Fibroblast of mammary gland (primary cell): Measurements from ENCODE around the gene ZFP3.

Experiments used
- DNase-seq: peaks from one replicate; pipeline ENCODE4 v3.0.0-alpha.2; 2010; ENCODE audit warnings: low read depth
- H3K4me3 ChIP-seq: 2 replicates; pipeline ENCODE4 v1.5.1; 2011; ENCODE audit warnings: low read depth, mild to moderate bottlenecking, low read length, moderate library complexity; ENCODE audit not compliant: control insufficient read depth
- CTCF ChIP-seq: conservative IDR thresholded peaks from 2 replicates; pipeline ENCODE4 v1.5.1; 2011; ENCODE audit warnings: low read depth, low read length, inconsistent platforms; ENCODE audit not compliant: control insufficient read depth, insufficient read depth

ZFP3 gene

GRCh38 chr17:5034651-5035050 is 43.6 kb upstream of the ZFP3 start:
- no peak for TF ChIP-seq CTCF
- no peak for DNase-seq
- H3K4me3 ChIP-seq = no peak overlapping the region

GRCh38 chr17:5035315-5035714 is 43.0 kb upstream of the ZFP3 start, which contains the start of gene SLC52A1:
SLC52A1 (minus strand) TSS chr17:5035426; CDS start chr17:5034606, 820 bp downstream.
- no peak for DNase-seq
- TF ChIP-seq CTCF = no peak
- peak within 1 kb of the TSS; percentile 1 for H3K4me3 ChIP-seq

DNA sequence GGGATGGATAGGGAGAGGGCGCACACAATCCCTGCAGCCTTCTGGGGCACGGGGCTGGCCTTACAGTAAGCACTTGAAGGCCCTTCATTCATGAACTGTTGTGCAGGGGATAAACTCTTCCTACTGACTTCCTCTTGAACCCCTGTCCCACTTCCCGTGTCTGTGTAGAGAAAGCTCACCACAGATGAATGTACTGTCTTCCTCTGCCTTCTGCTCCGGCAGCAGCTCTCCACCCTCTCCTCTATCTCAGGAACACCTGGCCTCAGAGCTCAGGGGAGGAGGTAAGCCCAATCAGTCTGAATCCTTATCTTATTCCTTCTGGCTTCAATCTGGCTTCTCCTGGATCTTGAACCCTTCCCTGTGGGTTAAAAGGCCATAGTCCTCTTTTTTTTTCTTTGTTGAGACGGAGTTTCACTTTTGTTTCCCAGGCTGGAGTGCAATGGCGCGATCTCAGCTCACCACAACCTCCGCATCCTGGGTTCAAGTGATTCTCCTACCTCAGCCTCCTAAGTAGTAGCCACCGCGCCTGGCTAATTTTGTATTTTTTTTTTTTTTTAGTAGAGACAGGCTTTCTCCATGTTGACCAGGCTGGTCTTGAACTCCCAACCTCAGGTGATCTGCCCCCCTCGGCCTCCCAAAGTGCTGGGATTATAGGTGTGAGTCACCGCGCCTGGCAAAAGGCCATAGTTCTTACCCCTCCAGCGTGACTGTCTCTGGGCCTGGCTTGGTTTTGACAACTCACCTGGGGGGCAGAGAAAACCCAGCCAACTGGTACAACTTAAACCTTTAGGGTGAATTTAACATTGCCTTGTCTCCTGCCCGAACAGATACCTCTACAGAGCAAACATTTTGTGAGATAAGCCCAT is 35.9 kb upstream of the ZFP3 start:
- no peak overlapping the region for H3K4me3 ChIP-seq
- DNase-seq = no peak
- no peak for TF ChIP-seq CTCF

GRCh38 chr17:5043524-5043923 is 34.7 kb upstream of the ZFP3 start:
- TF ChIP-seq CTCF = no peak
- DNase-seq = no peak

GRCh38 chr17:5044630-5045029 is 33.6 kb upstream of the ZFP3 start:
- H3K4me3 ChIP-seq = no peak overlapping the region
- TF ChIP-seq CTCF = no peak
- DNase-seq = no peak

More at GRCh38 chr17:5043524-5043923, 34.7 kb upstream of the ZFP3 start:
- no peak overlapping the region for H3K4me3 ChIP-seq

GRCh38 chr17:5045496-5045895 is 32.8 kb upstream of the ZFP3 start:
- no peak for TF ChIP-seq CTCF
- H3K4me3 ChIP-seq = no peak overlapping the region
- no peak for DNase-seq
